SK-N-SH (cell line): ENCODE data around the gene RASGRF1.

ENCODE experiments used
- EP300 ChIP-seq, 2 experiments: IDR thresholded peaks; 2 replicates each; pipeline versions ENCODE4 v1.4.0 to v1.6.1; 2012; ENCODE audit warnings: borderline replicate concordance in 1 of 2, low read depth in 1 of 2, low read length in 1 of 2
- JUND ChIP-seq: IDR thresholded peaks from 2 replicates; pipeline ENCODE4 v1.4.0; 2012
- POLR2AphosphoS5 ChIP-seq: IDR thresholded peaks from 2 replicates; pipeline ENCODE4 v1.6.1; 2012; ENCODE audit warnings: low read depth, low read length
- SIN3A ChIP-seq: IDR thresholded peaks from 2 replicates; pipeline ENCODE4 v1.6.1; 2012; ENCODE audit warnings: low read depth, mild to moderate bottlenecking, low read length, moderate library complexity, borderline replicate concordance
- TAF1 ChIP-seq: IDR thresholded peaks from 2 replicates; pipeline ENCODE4 v1.6.1; 2012; ENCODE audit warnings: low read depth, mild to moderate bottlenecking, low read length, moderate library complexity, borderline replicate concordance
- TEAD4 ChIP-seq: IDR thresholded peaks from 2 replicates; pipeline ENCODE4 v1.4.0; 2012; ENCODE audit warnings: mild to moderate bottlenecking, borderline replicate concordance; ENCODE audit not compliant: insufficient read depth
- TF ChIP-seq, protein P1 (sequence below): fragments of 200-600 bp; sonication (generic); IDR thresholded peaks from 2 replicates; pipeline ENCODE4 v1.6.1; 2017; ENCODE audit warnings: antibody characterized with exemption, mild to moderate bottlenecking, moderate library complexity
- TF ChIP-seq, protein P2 (sequence below): IDR thresholded peaks from 2 replicates; pipeline ENCODE4 v1.4.0; 2012; ENCODE audit warnings: low read depth

DNA sequence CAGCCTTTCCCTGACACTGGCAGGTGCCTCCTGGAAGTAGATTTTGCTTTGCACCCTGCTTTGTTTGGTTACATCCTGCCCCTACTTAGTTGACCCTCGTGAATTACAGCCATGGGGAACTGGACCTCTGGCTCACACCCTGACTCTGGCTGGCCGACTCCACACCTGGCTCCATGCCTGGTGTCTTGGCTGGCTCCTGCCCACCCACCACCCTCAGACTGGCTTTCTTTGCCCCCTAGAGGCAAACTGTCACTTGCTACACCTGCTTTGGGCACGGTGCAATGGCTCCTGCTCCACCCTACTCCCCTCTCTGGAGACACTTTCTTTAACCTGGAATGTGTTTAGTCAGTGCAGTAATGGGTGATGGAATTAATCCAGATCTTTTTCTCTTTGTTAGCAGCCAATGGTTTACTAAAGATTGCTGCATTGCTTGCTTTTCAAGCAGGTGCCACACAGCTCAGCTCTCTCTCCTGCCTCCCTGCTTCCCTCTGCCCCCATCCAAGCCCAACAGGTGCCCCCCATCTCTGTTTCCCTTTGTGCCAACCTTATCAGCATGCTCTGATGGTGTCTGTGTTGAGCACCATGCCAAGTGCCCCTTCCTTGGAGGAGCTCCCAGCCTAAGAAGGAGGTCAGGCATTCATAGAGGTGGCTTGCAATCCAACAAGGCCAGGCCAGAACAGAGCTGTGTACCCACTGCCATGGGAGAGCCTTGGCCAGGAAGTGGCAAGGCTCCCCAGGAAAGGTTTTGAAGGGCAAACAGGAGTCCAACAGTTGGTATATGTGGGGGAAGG lies 38.4 kb downstream of the RASGRF1 start:
- TF ChIP-seq TEAD4 (no peak), SIN3A (no peak), TAF1 (no peak), JUND (no peak), POLR2AphosphoS5 (no peak), EP300 (IDR thresholded peaks at IDR 0.05; ENCODE audit: borderline replicate concordance in 1 of 2, low read depth in 1 of 2, low read length in 1 of 2) (no peak)
- TF ChIP-seq, protein P1, sequence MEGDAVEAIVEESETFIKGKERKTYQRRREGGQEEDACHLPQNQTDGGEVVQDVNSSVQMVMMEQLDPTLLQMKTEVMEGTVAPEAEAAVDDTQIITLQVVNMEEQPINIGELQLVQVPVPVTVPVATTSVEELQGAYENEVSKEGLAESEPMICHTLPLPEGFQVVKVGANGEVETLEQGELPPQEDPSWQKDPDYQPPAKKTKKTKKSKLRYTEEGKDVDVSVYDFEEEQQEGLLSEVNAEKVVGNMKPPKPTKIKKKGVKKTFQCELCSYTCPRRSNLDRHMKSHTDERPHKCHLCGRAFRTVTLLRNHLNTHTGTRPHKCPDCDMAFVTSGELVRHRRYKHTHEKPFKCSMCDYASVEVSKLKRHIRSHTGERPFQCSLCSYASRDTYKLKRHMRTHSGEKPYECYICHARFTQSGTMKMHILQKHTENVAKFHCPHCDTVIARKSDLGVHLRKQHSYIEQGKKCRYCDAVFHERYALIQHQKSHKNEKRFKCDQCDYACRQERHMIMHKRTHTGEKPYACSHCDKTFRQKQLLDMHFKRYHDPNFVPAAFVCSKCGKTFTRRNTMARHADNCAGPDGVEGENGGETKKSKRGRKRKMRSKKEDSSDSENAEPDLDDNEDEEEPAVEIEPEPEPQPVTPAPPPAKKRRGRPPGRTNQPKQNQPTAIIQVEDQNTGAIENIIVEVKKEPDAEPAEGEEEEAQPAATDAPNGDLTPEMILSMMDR, result no peak
- TF ChIP-seq, protein P2, sequence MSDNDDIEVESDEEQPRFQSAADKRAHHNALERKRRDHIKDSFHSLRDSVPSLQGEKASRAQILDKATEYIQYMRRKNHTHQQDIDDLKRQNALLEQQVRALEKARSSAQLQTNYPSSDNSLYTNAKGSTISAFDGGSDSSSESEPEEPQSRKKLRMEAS, result no peak
